Type B pancreatic cell (in vitro differentiated cells): ENCODE measurements around the gene RAP1A. TPM values are rescaled to one million over a fixed set of nuclear protein-coding genes. Genes with fewer than 3 reads are reported as not detected.
A peak's percentile ranks its signal among the peaks of the same experiment; 100 is the strongest.

Source experiments
- DNase-seq: peaks from one replicate; pipeline ENCODE4 v3.0.0; 2021; ENCODE audit warnings: mixed read lengths; ENCODE audit not compliant: unreplicated experiment; ENCODE audit errors: extremely low spot score
- H3K27ac Mint-ChIP-seq: 2 replicates; pipeline ENCODE4 v1.8.0; 2021; ENCODE audit warnings: mild to moderate bottlenecking, mixed read lengths
- H3K27me3 Mint-ChIP-seq: 2 replicates; pipeline ENCODE4 v1.8.0; 2021; ENCODE audit warnings: mixed read lengths
- H3K36me3 Mint-ChIP-seq: 2 replicates; pipeline ENCODE4 v1.8.0; 2021; ENCODE audit warnings: mixed read lengths
- H3K4me1 Mint-ChIP-seq: one replicate; pipeline ENCODE4 v1.8.0; 2021; ENCODE audit warnings: mixed read lengths; ENCODE audit not compliant: unreplicated experiment
- H3K4me3 Mint-ChIP-seq: 2 replicates; pipeline ENCODE4 v1.8.0; 2021; ENCODE audit warnings: mild to moderate bottlenecking, mixed read lengths
- H3K9me3 Mint-ChIP-seq: 2 replicates; pipeline ENCODE4 v1.8.0; 2021; ENCODE audit warnings: mixed read lengths
- CTCF ChIP-seq: fragments of 200-600 bp; sonication (generic); conservative IDR thresholded peaks from 2 replicates; pipeline ENCODE4 v1.5.0; 2021; ENCODE audit warnings: antibody characterized with exemption, mild to moderate bottlenecking
- total RNA-seq: library from RNA; stranded (reverse); gene quantifications from 2 replicates; pipeline ENCODE4 v1.2.1, GENCODE V29; 2021; ENCODE audit warnings: low replicate concordance

The RAP1A gene
- total RNA-seq, 1 donor from 2014 or later: 42.3 TPM

GRCh38 chr1:111639602-111640198 is 20.1 kb downstream of the RAP1A start:
- H3K27me3 Mint-ChIP-seq: no peaks in the 10 kb centered on the region

GRCh38 chr1:111643097-111643496 is 23.5 kb downstream of the RAP1A start:
- no peak for TF ChIP-seq CTCF
- no peaks in the 10 kb centered on the region for H3K27me3 Mint-ChIP-seq
- peaks cover 20% of the 10 kb centered on the region for H3K36me3 Mint-ChIP-seq
- no peak overlapping the region for H3K4me3 Mint-ChIP-seq
- no peak overlapping the region for H3K27ac Mint-ChIP-seq
- peaks cover 4% of the 10 kb centered on the region for H3K9me3 Mint-ChIP-seq
- no peaks in the 10 kb centered on the region for H3K4me1 Mint-ChIP-seq
- DNase-seq: no peak

More at GRCh38 chr1:111639602-111640198, 20.1 kb downstream of the RAP1A start:
- no peak for DNase-seq
- H3K4me3 Mint-ChIP-seq: peak overlapping the region; percentile 28
- no peaks in the 10 kb centered on the region for H3K9me3 Mint-ChIP-seq
- H3K4me1 Mint-ChIP-seq: peaks cover 8% of the 10 kb centered on the region
- TF ChIP-seq CTCF: no peak
- H3K27ac Mint-ChIP-seq: no peak overlapping the region
- H3K36me3 Mint-ChIP-seq: peaks cover 4% of the 10 kb centered on the region

GRCh38 chr1:111643696-111644095 is 24.1 kb downstream of the RAP1A start:
- DNase-seq: no peak
- TF ChIP-seq CTCF: no peak
- peaks cover 26% of the 10 kb centered on the region for H3K36me3 Mint-ChIP-seq
- peaks cover 4% of the 10 kb centered on the region for H3K9me3 Mint-ChIP-seq
- H3K27me3 Mint-ChIP-seq: no peaks in the 10 kb centered on the region
- no peaks in the 10 kb centered on the region for H3K4me1 Mint-ChIP-seq
- H3K27ac Mint-ChIP-seq: no peak overlapping the region
- H3K4me3 Mint-ChIP-seq: no peak overlapping the region

GRCh38 chr1:111644506-111644905 is 24.9 kb downstream of the RAP1A start:
- DNase-seq: no peak
- no peaks in the 10 kb centered on the region for H3K4me1 Mint-ChIP-seq
- no peak overlapping the region for H3K4me3 Mint-ChIP-seq
- H3K27me3 Mint-ChIP-seq: no peaks in the 10 kb centered on the region
- H3K9me3 Mint-ChIP-seq: peaks cover 4% of the 10 kb centered on the region
- H3K27ac Mint-ChIP-seq: no peak overlapping the region
- H3K36me3 Mint-ChIP-seq: peaks cover 29% of the 10 kb centered on the region
- TF ChIP-seq CTCF: no peak

- no peak for TF ChIP-seq CTCF
Measured at GRCh38 chr1:111647736-111648135, 28.1 kb downstream of the RAP1A start.

More at GRCh38 chr1:111647736-111648135, 28.1 kb downstream of the RAP1A start:
- no peaks in the 10 kb centered on the region for H3K27me3 Mint-ChIP-seq
- DNase-seq: no peak
- H3K9me3 Mint-ChIP-seq: peaks cover 4% of the 10 kb centered on the region
- no peak overlapping the region for H3K4me3 Mint-ChIP-seq
- peaks cover 29% of the 10 kb centered on the region for H3K36me3 Mint-ChIP-seq
- H3K4me1 Mint-ChIP-seq: peaks cover 3% of the 10 kb centered on the region
- peak overlapping the region; percentile 4 for H3K27ac Mint-ChIP-seq
